Measurements from ENCODE around the gene ZNF567.
A peak's percentile ranks its signal among the peaks of the same experiment; 100 is the strongest.
"Not testable (repeated sequence)": the region's sequence is repeated elsewhere in the genome, so short reads cannot be mapped to it uniquely, and the experiment has no call there.

The ZNF567 gene

GRCh38 chr19:36688058-36688457, 646 bp downstream of the ZNF567 start:
- peaks cover 88% of the 10 kb centered on the region for H3K36me3 Mint-ChIP-seq (ENCODE audit: low read depth)
- TF ChIP-seq CTCF (IDR thresholded peaks at IDR 0.05; ENCODE audit: unreplicated experiment in 3 of 3), result no peak
- H3K4me3 Mint-ChIP-seq, result peak overlapping the region; percentile 99 to 100 (median 99)
- H3K27ac Mint-ChIP-seq, result peak overlapping the region; percentile 82 to 97 (median 96)
- peaks cover 28% of the 10 kb centered on the region for H3K4me1 Mint-ChIP-seq
- H3K27me3 Mint-ChIP-seq (ENCODE audit: low read depth), result no peaks in the 10 kb centered on the region
- H3K9me3 Mint-ChIP-seq, result peaks cover 55% of the 10 kb centered on the region

GRCh38 chr19:36707134-36707533, 19.7 kb downstream of the ZNF567 start:
- H3K4me1 Mint-ChIP-seq, result no peaks in the 10 kb centered on the region

GRCh38 chr19:36709423-36709822, 22.0 kb downstream of the ZNF567 start:
- peaks cover 100% of the 10 kb centered on the region for H3K36me3 Mint-ChIP-seq (ENCODE audit: low read depth)
- H3K27ac Mint-ChIP-seq, result no peak overlapping the region
- no peak for TF ChIP-seq CTCF (IDR thresholded peaks at IDR 0.05; ENCODE audit: unreplicated experiment in 3 of 3)
- peaks cover 90% of the 10 kb centered on the region for H3K9me3 Mint-ChIP-seq
- no peaks in the 10 kb centered on the region for H3K4me1 Mint-ChIP-seq
- no peaks in the 10 kb centered on the region for H3K27me3 Mint-ChIP-seq (ENCODE audit: low read depth)
- H3K4me3 Mint-ChIP-seq, result no peak overlapping the region

More at GRCh38 chr19:36707134-36707533, 19.7 kb downstream of the ZNF567 start:
- H3K9me3 Mint-ChIP-seq, result peaks cover 85% of the 10 kb centered on the region
- no peak for TF ChIP-seq CTCF (IDR thresholded peaks at IDR 0.05; ENCODE audit: unreplicated experiment in 3 of 3)
- no peak overlapping the region for H3K4me3 Mint-ChIP-seq
- peaks cover 94% of the 10 kb centered on the region for H3K36me3 Mint-ChIP-seq (ENCODE audit: low read depth)
- no peak overlapping the region for H3K27ac Mint-ChIP-seq
- no peaks in the 10 kb centered on the region for H3K27me3 Mint-ChIP-seq (ENCODE audit: low read depth)

- Mint-ChIP-seq H3K36me3 (ENCODE audit: low read depth) (peaks cover 89% of the 10 kb centered on the region), H3K27ac (no peak overlapping the region), H3K9me3 (peaks cover 66% of the 10 kb centered on the region), H3K4me1 (no peaks in the 10 kb centered on the region), H3K27me3 (ENCODE audit: low read depth) (no peaks in the 10 kb centered on the region), H3K4me3 (no peak overlapping the region)
- TF ChIP-seq CTCF (IDR thresholded peaks at IDR 0.05; ENCODE audit: unreplicated experiment in 3 of 3), result no peak
Observed at GRCh38 chr19:36719687-36720556, 32.5 kb downstream of the ZNF567 start.

GRCh38 chr19:36736166-36736565, 48.8 kb downstream of the ZNF567 start:
- peaks cover 84% of the 10 kb centered on the region for H3K36me3 Mint-ChIP-seq (ENCODE audit: low read depth)
- not testable (repeated sequence) for H3K27me3 Mint-ChIP-seq (ENCODE audit: low read depth); H3K4me1 Mint-ChIP-seq; H3K27ac Mint-ChIP-seq; H3K4me3 Mint-ChIP-seq
- peaks cover 82% of the 10 kb centered on the region for H3K9me3 Mint-ChIP-seq

- TF ChIP-seq CTCF (IDR thresholded peaks at IDR 0.05; ENCODE audit: unreplicated experiment in 3 of 3), result no peak
- H3K36me3 Mint-ChIP-seq (ENCODE audit: low read depth), result peaks cover 91% of the 10 kb centered on the region
- H3K27me3 Mint-ChIP-seq (ENCODE audit: low read depth), result no peaks in the 10 kb centered on the region
- no peaks in the 10 kb centered on the region for H3K4me1 Mint-ChIP-seq
- no peak overlapping the region for H3K27ac Mint-ChIP-seq
- peaks cover 80% of the 10 kb centered on the region for H3K9me3 Mint-ChIP-seq
- no peak overlapping the region for H3K4me3 Mint-ChIP-seq
Observed at GRCh38 chr19:36745870-36746269, 58.5 kb downstream of the ZNF567 start.
